Loucy (cell line): ENCODE data around the gene FYN.

Experiments
- EZH2phosphoT487 ChIP-seq: fragments of 200-600 bp; IDR thresholded peaks from 2 replicates; pipeline ENCODE4 v1.6.1; 2018; ENCODE audit warnings: antibody characterized with exemption, mild to moderate bottlenecking, moderate library complexity, borderline replicate concordance
- TF ChIP-seq, protein P1 (sequence below): fragments of 200-600 bp; sonication (generic); conservative IDR thresholded peaks from 2 replicates; pipeline ENCODE4 v1.5.1; 2014; ENCODE audit warnings: mild to moderate bottlenecking, antibody characterized with exemption, low read length

DNA sequence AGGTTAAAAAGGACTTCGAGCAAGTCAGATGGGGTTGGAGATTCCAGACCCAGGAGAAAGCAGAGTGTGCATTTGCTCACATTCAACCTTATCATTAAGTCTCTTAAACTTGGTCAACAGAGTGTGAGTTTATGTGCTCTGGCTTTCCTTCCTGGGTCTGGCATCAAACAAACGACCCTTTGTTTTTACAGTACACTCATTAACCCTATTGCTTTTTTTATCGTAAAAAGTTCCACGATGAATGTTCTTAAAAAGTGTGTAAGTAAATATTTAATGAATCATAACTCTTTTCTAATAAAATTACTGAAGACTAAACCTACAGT is 2.5 kb downstream of the FYN start:
- TF ChIP-seq, protein P1, sequence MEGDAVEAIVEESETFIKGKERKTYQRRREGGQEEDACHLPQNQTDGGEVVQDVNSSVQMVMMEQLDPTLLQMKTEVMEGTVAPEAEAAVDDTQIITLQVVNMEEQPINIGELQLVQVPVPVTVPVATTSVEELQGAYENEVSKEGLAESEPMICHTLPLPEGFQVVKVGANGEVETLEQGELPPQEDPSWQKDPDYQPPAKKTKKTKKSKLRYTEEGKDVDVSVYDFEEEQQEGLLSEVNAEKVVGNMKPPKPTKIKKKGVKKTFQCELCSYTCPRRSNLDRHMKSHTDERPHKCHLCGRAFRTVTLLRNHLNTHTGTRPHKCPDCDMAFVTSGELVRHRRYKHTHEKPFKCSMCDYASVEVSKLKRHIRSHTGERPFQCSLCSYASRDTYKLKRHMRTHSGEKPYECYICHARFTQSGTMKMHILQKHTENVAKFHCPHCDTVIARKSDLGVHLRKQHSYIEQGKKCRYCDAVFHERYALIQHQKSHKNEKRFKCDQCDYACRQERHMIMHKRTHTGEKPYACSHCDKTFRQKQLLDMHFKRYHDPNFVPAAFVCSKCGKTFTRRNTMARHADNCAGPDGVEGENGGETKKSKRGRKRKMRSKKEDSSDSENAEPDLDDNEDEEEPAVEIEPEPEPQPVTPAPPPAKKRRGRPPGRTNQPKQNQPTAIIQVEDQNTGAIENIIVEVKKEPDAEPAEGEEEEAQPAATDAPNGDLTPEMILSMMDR, result no peak
- no peak for TF ChIP-seq EZH2phosphoT487
